ENCODE results near the gene MYDGF.

DNA sequence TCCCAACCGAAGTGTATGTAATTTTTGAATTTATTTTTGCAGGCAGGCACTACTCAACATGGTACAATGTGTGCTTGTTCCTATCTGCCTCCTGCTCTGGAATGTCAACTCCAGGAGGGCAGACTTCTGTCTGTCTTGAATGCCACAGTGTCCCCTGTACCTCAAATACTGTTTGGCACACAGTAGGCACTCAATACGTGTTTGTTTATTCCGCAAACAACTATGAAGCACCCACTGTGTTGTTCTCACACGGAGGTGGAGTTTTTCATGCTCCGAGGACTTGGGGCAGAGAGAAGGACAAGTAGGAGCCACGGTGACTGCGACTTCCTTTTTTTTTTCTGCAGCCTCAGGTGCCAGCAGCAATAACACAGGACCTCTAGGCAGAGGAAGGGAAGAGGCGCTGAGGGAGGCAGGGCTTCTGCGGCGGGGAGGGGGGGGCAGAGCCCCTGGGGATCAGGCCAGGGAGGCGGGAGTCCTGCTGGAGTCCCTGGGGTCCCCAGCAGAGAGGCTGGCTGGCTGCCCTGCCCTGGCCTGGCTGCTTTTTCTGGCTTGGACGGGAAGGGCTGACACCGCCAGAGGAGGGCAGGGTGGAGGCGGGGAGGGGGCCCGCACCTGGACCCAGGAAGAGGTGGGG lies 60.1 kb downstream of the MYDGF start:
- TF ChIP-seq, protein P1, sequence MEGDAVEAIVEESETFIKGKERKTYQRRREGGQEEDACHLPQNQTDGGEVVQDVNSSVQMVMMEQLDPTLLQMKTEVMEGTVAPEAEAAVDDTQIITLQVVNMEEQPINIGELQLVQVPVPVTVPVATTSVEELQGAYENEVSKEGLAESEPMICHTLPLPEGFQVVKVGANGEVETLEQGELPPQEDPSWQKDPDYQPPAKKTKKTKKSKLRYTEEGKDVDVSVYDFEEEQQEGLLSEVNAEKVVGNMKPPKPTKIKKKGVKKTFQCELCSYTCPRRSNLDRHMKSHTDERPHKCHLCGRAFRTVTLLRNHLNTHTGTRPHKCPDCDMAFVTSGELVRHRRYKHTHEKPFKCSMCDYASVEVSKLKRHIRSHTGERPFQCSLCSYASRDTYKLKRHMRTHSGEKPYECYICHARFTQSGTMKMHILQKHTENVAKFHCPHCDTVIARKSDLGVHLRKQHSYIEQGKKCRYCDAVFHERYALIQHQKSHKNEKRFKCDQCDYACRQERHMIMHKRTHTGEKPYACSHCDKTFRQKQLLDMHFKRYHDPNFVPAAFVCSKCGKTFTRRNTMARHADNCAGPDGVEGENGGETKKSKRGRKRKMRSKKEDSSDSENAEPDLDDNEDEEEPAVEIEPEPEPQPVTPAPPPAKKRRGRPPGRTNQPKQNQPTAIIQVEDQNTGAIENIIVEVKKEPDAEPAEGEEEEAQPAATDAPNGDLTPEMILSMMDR (conservative IDR thresholded peaks at IDR 0.05): no peak
- TF ChIP-seq ZFX (IDR thresholded peaks at IDR 0.05): no peak

All from C4-2B (cell line).